Natural killer cell treated with Interleukin-12 subunit alpha and Interleukin-12 subunit beta and Interleukin-15 and Interleukin-18, amount 100 ng/mL, for 72 hours (primary cell): ENCODE measurements around the gene SLC44A4. TPM values are rescaled to one million over a fixed set of nuclear protein-coding genes. Genes with fewer than 3 reads are reported as not detected.
A peak's percentile ranks its signal among the peaks of the same experiment; 100 is the strongest.
"Not testable (repeated sequence)": the region's sequence is repeated elsewhere in the genome, so short reads cannot be mapped to it uniquely, and the experiment has no call there.

Experiments
- ATAC-seq, 2 donors: fragments of 150-1000 bp; cut with Tn5 transposase in 1 of 2; sonication (Bioruptor Pico), chemical (Tn5 transposase) in 1 of 2; 2 replicates each; pipeline ENCODE4 v1.10.0; 2021
- DNase-seq: peaks from one replicate; pipeline ENCODE4 v3.0.0; 2022; ENCODE audit warnings: low spot score
- H3K27ac Mint-ChIP-seq, 2 donors: 1 replicate in 1 of 2; 2 replicates in 1 of 2; pipeline ENCODE4 v1.8.0; 2022; ENCODE audit warnings: mixed read lengths in 2 of 2, mild to moderate bottlenecking in 1 of 2, moderate library complexity in 1 of 2
- H3K27me3 Mint-ChIP-seq, 2 donors: 1 replicate in 1 of 2; 2 replicates in 1 of 2; pipeline ENCODE4 v1.8.0; 2022; ENCODE audit warnings: mixed read lengths in 2 of 2
- H3K36me3 Mint-ChIP-seq: one replicate; pipeline ENCODE4 v1.8.0; 2022; ENCODE audit warnings: mixed read lengths
- H3K4me1 Mint-ChIP-seq, 2 donors: 1 replicate in 1 of 2; 2 replicates in 1 of 2; pipeline ENCODE4 v1.8.0; 2022; ENCODE audit warnings: low read depth in 2 of 2, mixed read lengths in 2 of 2, mild to moderate bottlenecking in 1 of 2
- H3K4me3 Mint-ChIP-seq: one replicate; pipeline ENCODE4 v1.8.0; 2022; ENCODE audit warnings: mixed read lengths
- H3K9me3 Mint-ChIP-seq: 2 replicates; pipeline ENCODE4 v1.8.0; 2022; ENCODE audit warnings: mixed read lengths
- total RNA-seq, 2 donors: library from RNA; stranded (reverse); gene quantifications; one replicate each; pipeline ENCODE4 v1.2.3, GENCODE V29; 2022

Gene SLC44A4
- total RNA-seq, 2 donors from 2014 or later: not detected

DNA sequence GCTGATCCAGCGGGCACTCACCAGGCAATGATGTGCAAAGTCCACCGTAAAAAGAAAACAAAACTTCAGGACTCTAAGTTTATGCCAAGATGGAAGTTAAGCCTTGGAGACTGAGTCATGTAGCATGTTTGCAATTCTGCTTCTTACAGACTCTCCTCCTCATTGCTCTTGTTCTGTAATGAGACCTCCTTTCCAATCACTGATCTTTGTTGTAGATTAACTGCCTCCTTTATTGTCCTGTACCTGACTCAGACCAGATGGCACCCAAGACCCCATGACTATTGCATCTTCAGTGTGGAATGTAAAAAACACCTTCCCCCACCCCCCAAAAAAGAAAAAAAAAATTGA lies 27.3 kb downstream of the SLC44A4 start:
- no peak for ATAC-seq
- H3K4me3 Mint-ChIP-seq: no peak overlapping the region

DNA sequence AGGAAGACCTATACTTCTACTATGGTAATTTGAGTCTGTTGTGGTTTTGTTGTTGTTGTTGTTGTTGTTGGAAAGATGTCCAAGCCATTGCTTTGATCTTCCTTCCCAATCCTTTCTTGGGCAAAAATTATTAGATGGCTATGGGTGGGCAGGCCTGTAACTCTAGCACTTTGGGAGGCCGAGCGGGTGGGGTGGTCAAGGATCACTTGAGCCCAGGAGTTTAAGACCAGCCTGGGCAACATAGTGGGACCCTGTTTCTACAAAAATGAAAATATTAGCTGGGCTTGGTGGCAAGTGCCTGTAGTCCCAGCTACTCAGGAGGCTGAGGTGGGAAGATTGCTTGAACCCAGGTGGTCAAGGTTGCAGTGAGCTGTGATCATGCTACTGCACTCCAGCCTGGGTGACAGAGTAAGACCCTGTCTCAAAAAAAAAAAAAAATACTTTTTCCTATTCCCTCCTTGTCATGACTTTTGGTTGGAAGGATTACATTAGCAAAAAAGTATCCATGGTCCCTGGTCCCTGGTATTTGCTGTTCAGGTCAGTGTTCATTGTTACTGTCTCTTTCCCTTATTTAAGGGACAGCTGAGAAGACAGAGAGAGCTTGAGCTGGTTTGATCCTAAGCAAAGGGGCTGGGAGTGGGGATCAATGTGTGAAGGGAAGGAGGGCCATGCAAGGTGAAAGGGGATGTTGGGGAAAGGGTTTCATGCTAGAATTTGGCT lies 27.9 kb downstream of the SLC44A4 start:
- no peak overlapping the region for H3K27ac Mint-ChIP-seq
- DNase-seq: no peak
- no peaks in the 10 kb centered on the region for H3K9me3 Mint-ChIP-seq
- no peaks in the 10 kb centered on the region for H3K4me1 Mint-ChIP-seq
- H3K36me3 Mint-ChIP-seq: no peaks in the 10 kb centered on the region
- no peaks in the 10 kb centered on the region for H3K27me3 Mint-ChIP-seq
- ATAC-seq: no peak
- H3K4me3 Mint-ChIP-seq: no peak overlapping the region

More for the DNA sequence above, 27.3 kb downstream of the SLC44A4 start:
- Mint-ChIP-seq H3K36me3 (no peaks in the 10 kb centered on the region), H3K27ac (no peak overlapping the region), H3K4me1 (no peaks in the 10 kb centered on the region), H3K9me3 (no peaks in the 10 kb centered on the region), H3K27me3 (no peaks in the 10 kb centered on the region)
- no peak for DNase-seq

- H3K9me3 Mint-ChIP-seq: no peaks in the 10 kb centered on the region
- no peaks in the 10 kb centered on the region for H3K4me1 Mint-ChIP-seq
These were observed 31.4 kb downstream of the SLC44A4 start for GRCh38 chr6:31847276-31847978.

DNA sequence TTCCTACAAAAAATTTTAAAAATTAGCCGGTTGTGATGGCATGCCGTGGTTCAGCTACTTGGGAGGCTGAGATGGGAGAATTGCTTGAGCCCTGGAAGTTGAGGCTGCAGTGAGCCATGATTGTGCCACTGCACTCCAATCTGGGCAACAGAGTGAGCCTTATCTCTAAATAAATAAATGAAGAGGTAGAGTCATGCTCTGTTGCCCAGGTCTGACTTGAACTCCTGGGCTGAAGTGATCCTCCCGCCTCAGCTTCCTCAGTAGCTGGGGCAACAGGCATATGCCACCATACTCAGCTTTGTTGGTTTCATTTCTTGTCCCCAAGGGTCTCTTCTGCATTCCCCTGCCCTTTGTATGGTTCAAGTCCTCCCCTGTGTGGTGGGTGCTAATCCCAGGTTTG lies 34.3 kb downstream of the SLC44A4 start:
- peaks cover 0 to under 1% of the 10 kb centered on the region in 2 donors for H3K4me1 Mint-ChIP-seq
- DNase-seq: no peak
- H3K27ac Mint-ChIP-seq: no peak overlapping the region
- no peaks in the 10 kb centered on the region for H3K27me3 Mint-ChIP-seq
- no peak for ATAC-seq
- H3K9me3 Mint-ChIP-seq: no peaks in the 10 kb centered on the region
- H3K4me3 Mint-ChIP-seq: no peak overlapping the region
- H3K36me3 Mint-ChIP-seq: peaks cover 1% of the 10 kb centered on the region

More at GRCh38 chr6:31847276-31847978, 31.4 kb downstream of the SLC44A4 start:
- H3K4me3 Mint-ChIP-seq: no peak overlapping the region
- ATAC-seq: no peak
- DNase-seq: no peak
- no peaks in the 10 kb centered on the region for H3K27me3 Mint-ChIP-seq
- no peaks in the 10 kb centered on the region for H3K36me3 Mint-ChIP-seq
- H3K27ac Mint-ChIP-seq: no peak overlapping the region

GRCh38 chr6:31842053-31842452 lies 36.7 kb downstream of the SLC44A4 start:
- no peak for DNase-seq
- H3K36me3 Mint-ChIP-seq: peaks cover 14% of the 10 kb centered on the region
- no peak for ATAC-seq
- no peaks in the 10 kb centered on the region for H3K9me3 Mint-ChIP-seq
- H3K4me1 Mint-ChIP-seq: peaks cover 12 to 14% of the 10 kb centered on the region in 2 donors
- H3K27me3 Mint-ChIP-seq: no peaks in the 10 kb centered on the region
- no peak overlapping the region for H3K4me3 Mint-ChIP-seq
- peak overlapping the region in 1 of 2 donors; percentile 41 for H3K27ac Mint-ChIP-seq

DNA sequence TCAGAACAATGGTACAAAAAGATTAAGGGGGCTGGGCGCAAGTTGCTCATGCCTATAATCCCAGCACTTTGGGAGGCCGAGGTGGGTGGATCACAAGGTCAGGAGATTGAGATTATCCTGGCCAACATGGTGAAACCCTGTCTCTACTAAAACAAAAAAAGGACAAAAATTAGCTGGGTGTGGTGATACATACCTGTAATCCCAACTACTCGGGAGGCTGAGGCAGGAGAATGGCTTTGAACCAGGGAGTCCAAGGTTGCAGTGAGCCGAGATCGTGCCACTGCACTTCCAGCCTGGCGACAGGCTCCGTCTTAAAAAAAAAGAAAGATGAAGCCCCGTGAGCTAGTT lies 39.0 kb downstream of the SLC44A4 start:
- not testable (repeated sequence) for H3K9me3 Mint-ChIP-seq, ATAC-seq, H3K27me3 Mint-ChIP-seq, DNase-seq, H3K27ac Mint-ChIP-seq
- Mint-ChIP-seq H3K4me3 (peak overlapping the region; percentile 58), H3K36me3 (peaks cover 28% of the 10 kb centered on the region), H3K4me1 (peaks cover 30% of the 10 kb centered on the region in 2 donors)

GRCh38 chr6:31838968-31839367 lies 39.8 kb downstream of the SLC44A4 start:
- H3K4me1 Mint-ChIP-seq: peaks cover 36 to 37% of the 10 kb centered on the region in 2 donors
- H3K27me3 Mint-ChIP-seq: no peaks in the 10 kb centered on the region
- H3K4me3 Mint-ChIP-seq: peak overlapping the region; percentile 58
- ATAC-seq: no peak
- H3K27ac Mint-ChIP-seq: no peak overlapping the region
- H3K9me3 Mint-ChIP-seq: no peaks in the 10 kb centered on the region
- H3K36me3 Mint-ChIP-seq: peaks cover 28% of the 10 kb centered on the region
- no peak for DNase-seq

DNA sequence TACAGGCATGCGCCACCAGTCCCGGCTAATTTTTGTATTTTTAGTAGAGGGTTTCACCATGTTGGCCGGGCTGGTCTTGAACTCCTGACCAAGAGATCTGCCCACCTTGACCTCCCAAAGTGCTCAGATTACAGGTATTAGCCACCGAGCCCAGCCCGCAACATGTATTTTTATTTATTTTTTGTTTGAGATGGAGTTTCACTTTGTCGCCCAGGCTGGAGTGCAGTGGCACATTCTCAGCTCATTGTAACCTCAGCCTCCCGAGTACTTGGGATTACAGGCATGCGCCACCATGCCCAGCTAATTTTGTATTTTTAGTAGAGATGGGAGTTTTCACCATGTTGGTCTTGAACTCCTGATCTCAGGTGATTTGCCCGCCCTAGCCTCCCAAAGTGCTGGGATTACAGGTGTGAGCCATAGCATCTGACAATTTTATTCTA lies 40.7 kb downstream of the SLC44A4 start:
- ATAC-seq, DNase-seq, H3K27me3 Mint-ChIP-seq, H3K9me3 Mint-ChIP-seq: not testable (repeated sequence)
- Mint-ChIP-seq H3K27ac (peak overlapping the region; percentile 96 to 99), H3K4me3 (peak overlapping the region; percentile 90), H3K36me3 (peaks cover 28% of the 10 kb centered on the region), H3K4me1 (peaks cover 36 to 40% of the 10 kb centered on the region in 2 donors)

DNA sequence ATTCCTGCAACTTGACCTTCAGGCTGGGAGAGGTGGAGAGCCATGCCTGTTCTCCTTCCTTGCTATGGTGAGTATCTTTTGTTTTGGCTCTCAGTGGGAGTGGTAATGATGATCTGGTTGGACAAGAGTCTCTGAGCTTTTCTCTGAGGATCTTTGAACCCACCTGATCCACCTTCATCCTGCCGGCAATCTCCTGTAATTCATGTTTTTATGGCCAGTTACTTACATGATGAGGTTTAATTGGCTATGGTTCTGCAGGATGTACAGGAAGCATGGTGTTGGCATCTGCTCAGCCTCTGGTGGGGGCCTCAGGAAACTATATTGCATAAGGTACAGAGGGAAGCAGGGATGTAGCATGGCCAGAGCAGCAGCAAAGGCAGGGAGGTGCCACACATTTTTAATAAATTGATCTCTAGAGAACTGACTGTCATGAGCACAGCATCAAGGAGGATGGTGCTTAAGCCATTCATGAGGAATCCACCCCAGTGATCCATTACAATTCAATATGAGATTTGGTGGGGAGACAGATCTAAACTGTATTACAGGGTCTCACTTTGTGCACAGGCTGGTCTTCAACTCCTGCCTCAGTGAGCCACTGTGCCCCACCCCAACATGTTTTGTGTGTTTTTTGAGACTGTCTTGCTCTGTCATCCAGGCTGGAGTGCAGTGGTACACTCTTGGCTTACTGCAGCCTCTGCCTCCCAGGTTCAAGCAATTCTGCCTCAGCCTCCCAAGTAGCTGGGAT lies 41.3 kb downstream of the SLC44A4 start:
- DNase-seq (no peak), ATAC-seq (no peak)
- no peaks in the 10 kb centered on the region for H3K27me3 Mint-ChIP-seq
- H3K27ac Mint-ChIP-seq: peak overlapping the region; percentile 96 to 99
- H3K4me1 Mint-ChIP-seq: peaks cover 36 to 40% of the 10 kb centered on the region in 2 donors
- H3K4me3 Mint-ChIP-seq: peak overlapping the region; percentile 90
- H3K36me3 Mint-ChIP-seq: peaks cover 28% of the 10 kb centered on the region
- H3K9me3 Mint-ChIP-seq: no peaks in the 10 kb centered on the region

- no peak for ATAC-seq
- Mint-ChIP-seq H3K4me3 (peak overlapping the region; percentile 90), H3K9me3 (no peaks in the 10 kb centered on the region), H3K4me1 (peaks cover 36 to 40% of the 10 kb centered on the region in 2 donors), H3K27me3 (no peaks in the 10 kb centered on the region), H3K27ac (peak overlapping the region; percentile 96 to 99), H3K36me3 (peaks cover 28% of the 10 kb centered on the region)
- DNase-seq: no peak
These were observed 42.1 kb downstream of the SLC44A4 start for GRCh38 chr6:31836474-31837368.

GRCh38 chr6:31836047-31836473 lies 42.7 kb downstream of the SLC44A4 start:
- DNase-seq (no peak), ATAC-seq (no peak)
- Mint-ChIP-seq H3K27me3 (no peaks in the 10 kb centered on the region), H3K36me3 (peaks cover 28% of the 10 kb centered on the region), H3K4me3 (peak overlapping the region; percentile 90), H3K27ac (peak overlapping the region; percentile 96 to 99), H3K9me3 (no peaks in the 10 kb centered on the region), H3K4me1 (peaks cover 36 to 40% of the 10 kb centered on the region in 2 donors)

GRCh38 chr6:31834367-31835250 lies 44.2 kb downstream of the SLC44A4 start:
- ATAC-seq (peak; percentile 78 to 83), DNase-seq (peak; percentile 84)
- H3K36me3 Mint-ChIP-seq: peaks cover 39% of the 10 kb centered on the region
- H3K9me3 Mint-ChIP-seq: no peaks in the 10 kb centered on the region
- peak overlapping the region; percentile 90 for H3K4me3 Mint-ChIP-seq
- peak overlapping the region; percentile 96 to 99 for H3K27ac Mint-ChIP-seq
- H3K27me3 Mint-ChIP-seq: no peaks in the 10 kb centered on the region
- H3K4me1 Mint-ChIP-seq: peaks cover 43 to 53% of the 10 kb centered on the region in 2 donors
